Stimulated activated CD8-positive, alpha-beta memory T cell treated with anti-CD3 and anti-CD28 coated beads, Interleukin-7, amount 100 ng/mL, for 4 hours (primary cell): Measurements from ENCODE around the gene DLG2.
"Not testable (repeated sequence)": the region's sequence is repeated elsewhere in the genome, so short reads cannot be mapped to it uniquely, and the experiment has no call there.

Source experiments
- DNase-seq, 2 donors: peaks; one replicate each; pipeline ENCODE4 v3.0.0-alpha.2; 2020; ENCODE audit warnings: low read depth in 2 of 2

The DLG2 gene

DNA sequence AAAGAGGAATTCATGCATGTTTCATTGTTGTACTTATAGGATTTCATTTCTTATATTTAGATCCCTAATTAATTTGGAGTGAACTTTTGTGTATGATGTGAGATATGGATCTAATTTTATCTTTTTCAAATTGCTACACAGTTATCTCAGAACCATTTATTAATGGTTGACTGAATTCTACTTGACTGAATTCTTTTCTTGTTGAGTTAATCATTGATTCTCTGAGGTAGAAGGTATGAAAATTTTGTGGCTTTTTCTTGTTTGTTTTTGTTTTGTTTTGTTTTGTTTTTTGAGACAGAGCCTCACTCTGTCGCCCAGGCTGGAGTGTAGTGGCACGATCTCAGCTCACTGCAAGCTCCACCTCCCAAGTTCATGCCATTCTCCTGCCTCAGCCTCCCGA is 286.3 kb downstream of the DLG2 start:
- DNase-seq: not testable (repeated sequence)

- DNase-seq: no peak
These were observed 308.6 kb downstream of the DLG2 start for GRCh38 chr11:85318573-85318972.

GRCh38 chr11:85316967-85317366 is 310.2 kb downstream of the DLG2 start:
- no peak for DNase-seq

DNA sequence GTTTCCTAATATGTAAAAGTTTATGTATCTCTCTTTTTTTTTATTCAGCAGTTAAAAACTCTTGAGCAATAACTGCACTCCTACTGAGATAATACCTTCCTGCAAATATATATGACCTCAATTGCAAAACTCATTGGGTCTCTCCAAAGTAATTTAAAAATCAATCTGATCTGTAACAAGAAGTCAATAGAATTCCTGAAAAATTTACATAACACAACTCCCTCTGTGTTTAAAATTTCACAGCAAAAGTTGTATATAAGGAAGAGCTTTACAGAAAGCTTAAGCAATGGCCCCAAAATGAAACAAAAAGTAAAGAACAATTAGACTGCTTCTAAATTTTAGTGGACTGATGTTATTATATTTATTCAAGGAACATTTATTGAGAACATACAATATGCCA is 313.4 kb downstream of the DLG2 start:
- no peak for DNase-seq

DNA sequence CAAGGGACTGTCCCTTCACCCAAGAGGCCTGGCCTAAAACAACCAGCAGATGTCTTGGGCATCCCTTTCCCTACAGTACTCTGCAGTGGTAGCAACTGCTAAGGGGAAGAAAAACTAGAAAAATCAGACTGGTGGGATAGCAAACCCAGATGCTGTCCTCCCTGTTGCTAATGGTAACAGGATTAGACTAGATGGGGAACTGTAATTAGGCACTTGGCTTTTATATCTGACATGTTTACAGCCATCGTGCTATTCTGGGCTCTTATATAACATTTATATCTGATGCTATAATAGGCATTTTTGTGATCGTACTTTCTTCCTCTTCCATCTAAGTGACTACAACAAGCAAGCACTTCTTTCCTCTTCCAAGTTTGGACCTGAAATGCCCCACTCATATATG is 316.7 kb downstream of the DLG2 start:
- DNase-seq: no peak

GRCh38 chr11:85307366-85307765 is 319.8 kb downstream of the DLG2 start:
- no peak for DNase-seq

- no peak for DNase-seq
These were observed 325.1 kb downstream of the DLG2 start for GRCh38 chr11:85301895-85302678.

DNA sequence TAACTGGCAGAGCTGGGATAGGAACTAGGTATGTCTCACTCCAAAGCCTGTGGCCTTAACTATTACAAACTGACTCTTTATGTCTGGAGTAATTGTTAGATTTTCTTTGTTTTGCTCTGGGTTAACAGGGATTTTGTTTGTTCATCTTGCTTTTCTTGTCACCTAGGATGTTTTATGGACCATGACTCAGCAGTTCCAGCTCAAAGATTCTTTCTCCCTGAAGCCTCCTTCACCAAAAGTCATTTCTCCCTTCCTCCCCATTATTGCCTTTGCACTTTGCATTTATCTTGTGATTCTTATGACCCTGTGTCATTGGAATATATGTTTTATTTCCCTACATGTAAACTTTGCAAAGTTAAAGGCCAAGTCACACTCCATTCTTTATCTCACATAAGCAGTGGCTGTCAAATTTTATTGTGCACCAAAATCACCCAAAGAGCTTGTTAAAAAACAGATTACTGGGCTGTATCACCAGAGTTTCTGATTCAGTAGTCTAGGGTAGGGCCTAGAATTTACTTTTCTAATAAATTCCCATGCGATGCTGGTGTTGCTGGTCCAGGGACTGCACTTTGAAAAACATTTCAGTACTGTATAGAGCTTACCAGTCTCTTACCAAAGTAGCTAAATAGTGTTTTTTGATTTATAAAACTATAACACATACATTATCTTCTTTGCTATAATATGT is 327.7 kb downstream of the DLG2 start:
- DNase-seq: no peak

DNA sequence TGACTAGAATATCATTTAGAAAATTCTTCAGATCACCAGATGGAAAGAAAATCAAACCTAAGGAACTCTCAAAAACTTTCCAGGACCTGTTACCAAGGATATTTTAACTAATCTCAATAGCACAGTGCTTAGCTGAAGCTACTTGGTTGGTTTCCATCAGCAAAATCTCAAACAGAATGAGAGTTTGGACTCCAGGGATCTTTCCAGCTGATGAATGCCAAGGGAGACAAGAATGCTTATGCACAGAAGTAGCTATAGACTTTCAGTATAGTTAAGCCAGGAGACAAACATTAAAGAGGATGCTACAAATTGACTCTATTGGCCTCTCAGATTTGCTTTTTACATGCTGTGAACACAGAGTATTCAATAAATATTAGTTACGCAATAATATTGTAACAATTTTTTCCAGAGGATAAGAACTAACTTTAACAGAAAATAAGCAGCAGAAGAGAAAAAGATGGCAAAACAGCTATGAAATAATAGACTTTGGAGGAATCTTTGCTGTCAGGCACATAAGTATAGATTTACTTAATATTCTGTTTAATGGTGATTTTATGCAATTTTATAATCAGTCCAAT is 331.4 kb downstream of the DLG2 start:
- no peak for DNase-seq

DNA sequence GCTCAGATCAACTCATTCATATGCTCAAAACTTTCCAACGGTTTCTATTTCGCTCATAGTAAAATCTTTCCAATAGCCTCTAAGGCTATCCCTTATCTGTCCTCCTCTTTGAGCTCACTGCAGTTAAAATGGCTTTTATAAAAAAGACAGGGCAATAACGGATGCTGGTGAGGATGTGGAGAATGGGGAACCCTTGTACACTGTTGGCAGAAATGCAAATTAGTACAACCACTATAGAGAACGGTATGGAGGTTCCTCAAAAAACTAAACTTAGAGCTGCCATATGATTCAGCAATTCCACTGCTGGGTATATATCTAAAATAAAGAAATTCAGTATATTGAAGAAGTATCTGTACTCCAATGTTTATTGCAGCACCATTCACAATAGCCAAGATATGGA is 345.6 kb downstream of the DLG2 start:
- no peak for DNase-seq

DNA sequence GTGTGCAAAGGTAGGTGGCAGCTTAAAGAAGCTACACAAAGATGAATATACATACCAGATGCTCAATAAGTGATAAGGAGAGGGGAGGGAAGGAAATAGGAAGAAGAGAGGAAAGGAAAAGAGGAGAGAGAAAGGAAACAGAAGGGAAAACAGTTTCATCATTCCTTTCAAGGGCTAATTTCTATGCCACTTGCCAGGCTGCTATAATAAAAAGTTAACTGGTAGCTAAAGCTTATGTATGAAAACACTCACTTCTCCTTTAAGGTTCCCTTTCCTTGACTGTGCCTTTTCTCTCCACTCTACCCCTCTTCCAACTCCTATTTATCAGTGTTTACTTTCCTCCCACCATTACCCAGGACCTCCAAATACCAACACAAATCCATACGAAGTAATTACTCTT is 347.9 kb downstream of the DLG2 start:
- DNase-seq: no peak

- no peak for DNase-seq
These were observed 349.5 kb downstream of the DLG2 start for GRCh38 chr11:85277693-85278092.

DNA sequence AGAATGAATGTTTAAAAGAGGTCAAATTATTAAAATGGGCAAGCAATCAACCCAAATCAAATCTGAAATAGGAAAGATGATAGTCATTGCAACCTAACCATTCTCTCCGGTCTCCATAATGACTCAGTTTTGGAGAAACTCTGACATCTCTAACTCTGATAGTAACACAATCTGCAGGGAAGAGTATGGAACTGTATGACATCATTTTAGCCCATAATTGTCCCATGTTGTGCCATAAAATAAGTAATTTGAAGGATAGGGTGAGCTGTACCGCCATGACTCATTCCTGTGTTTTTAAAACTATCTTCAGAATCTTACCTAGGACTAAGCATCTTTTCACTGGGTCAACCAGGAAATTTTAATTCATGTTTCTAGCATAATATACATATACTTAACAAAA is 350.8 kb downstream of the DLG2 start:
- DNase-seq: no peak

GRCh38 chr11:85270315-85270714 is 356.8 kb downstream of the DLG2 start:
- DNase-seq: not testable (repeated sequence)

DNA sequence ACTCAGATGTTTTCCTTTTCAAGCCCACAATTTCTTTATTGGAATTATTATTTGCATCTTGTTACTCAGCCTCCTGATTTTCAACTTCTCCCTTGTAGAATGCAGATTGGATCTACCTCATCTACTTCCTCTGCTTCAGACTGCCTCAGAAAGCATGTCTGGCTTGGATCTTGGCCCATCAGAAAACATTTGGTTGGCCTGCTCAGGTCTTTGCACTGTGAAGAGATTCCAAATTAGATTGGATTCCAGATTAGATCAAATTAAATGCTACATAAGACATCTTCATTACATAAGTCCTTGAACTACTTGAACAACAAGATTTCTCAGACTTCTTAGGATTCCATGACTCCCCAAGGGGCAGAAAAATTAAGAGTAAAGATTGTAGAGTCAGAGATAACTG is 358.0 kb downstream of the DLG2 start:
- no peak for DNase-seq

DNA sequence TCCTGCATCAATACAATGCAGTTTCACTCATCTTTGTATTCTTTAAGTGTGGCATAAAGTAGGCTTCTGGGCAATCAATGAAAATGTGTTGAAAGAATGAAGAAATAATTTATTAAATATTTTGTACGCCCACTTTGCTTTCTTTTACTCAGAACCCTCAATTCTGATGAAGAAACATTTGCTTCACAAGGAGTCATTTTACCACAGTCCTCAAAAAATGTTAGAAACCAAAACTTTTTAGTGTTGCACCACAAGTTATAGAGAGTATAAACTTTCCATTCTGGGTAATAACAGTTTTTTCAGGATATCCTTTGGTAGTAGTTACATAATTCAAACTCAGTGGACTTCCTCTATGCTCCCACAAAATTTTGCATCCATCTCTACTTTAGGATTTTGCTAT is 360.5 kb downstream of the DLG2 start:
- DNase-seq: no peak

- no peak for DNase-seq
These were observed 363.8 kb downstream of the DLG2 start for GRCh38 chr11:85263328-85263727.

DNA sequence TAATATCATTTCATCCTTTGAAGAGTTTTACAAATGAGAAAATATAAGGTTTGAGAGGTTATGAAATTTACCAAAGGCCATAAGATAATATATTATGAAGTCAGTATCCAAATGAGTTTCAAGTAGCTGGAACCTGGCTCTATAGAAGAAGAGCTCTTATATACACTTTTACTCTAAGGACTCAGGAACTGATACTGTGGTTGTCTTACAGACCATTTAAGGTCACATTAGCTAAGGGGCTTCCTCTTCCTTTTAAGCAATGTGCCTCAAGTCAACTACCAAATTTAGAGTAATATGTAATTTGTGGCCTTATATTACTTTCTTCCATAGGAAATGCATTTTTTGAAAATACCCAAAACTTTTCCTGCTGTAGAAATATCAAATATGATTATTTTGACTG is 369.3 kb downstream of the DLG2 start:
- no peak for DNase-seq

DNA sequence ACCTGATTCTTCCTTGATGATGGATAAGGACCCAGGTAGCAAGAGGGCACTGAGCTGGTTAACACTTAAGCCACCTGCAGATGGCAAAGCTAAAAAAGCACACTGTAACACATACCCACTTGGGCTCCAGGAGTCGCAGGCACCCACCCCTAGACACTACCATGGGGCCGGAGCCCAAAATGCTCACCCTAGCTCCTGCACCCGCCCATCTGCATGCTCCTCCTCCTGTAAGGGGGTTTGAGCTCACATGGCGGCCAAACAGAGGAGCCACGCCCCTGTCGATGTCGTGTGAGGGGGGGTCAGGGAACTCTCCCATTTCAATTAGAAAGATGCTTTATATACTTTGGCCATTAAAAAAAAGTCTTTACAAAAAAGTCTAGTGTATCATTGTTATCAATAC is 370.7 kb downstream of the DLG2 start:
- no peak for DNase-seq

DNA sequence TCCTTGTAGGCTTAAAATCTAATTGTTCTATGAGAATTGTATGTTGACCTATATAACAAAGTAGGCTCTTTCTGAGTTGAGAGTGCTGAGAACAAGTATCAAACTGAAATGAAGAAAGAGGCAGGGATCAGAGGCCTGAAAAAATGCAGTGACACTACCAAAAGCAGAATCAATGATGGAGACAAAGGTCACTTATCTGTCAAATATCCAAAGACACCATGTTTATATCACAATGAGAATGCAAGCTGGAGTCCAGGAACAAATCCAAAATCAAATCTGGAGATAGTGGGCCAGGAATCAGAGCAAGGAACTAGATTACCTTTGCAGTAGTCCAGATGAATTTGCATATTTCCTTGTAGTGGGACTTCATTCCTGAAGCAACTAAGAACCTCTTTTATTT is 377.7 kb downstream of the DLG2 start:
- DNase-seq: no peak

- no peak for DNase-seq
These were observed 379.3 kb downstream of the DLG2 start for GRCh38 chr11:85247797-85248196.

DNA sequence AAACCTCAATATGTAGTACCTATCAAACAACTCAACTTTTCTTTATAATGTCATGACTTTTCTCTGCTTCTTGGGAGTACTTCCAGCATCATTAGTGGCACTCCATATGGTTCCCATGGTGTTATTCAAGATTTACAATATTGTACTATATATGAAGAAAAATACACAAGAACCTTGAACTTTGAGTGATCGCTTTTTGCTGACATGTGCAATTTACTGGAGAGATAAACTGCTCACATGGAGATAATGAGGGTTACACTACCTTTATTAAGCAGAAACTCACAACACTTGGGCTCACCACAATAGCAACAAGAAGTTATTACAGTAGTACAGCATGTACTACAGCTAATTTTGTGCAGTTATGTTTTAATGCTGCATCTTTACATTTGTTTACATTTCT is 388.2 kb downstream of the DLG2 start:
- no peak for DNase-seq

GRCh38 chr11:85238038-85238437 is 389.1 kb downstream of the DLG2 start:
- not testable (repeated sequence) for DNase-seq
